Retina (tissue), 1 donor: ENCODE measurements around the gene JUNB.
A peak's percentile ranks its signal among the peaks of the same experiment; 100 is the strongest.
"Not testable (repeated sequence)": the region's sequence is repeated elsewhere in the genome, so short reads cannot be mapped to it uniquely, and the experiment has no call there.

Experiments used
- DNase-seq: peaks from one replicate; pipeline ENCODE4 v3.0.0-alpha.2; 2016

The JUNB gene

GRCh38 chr19:12806242-12807081 lies 15.2 kb downstream of the JUNB start, which contains the start of gene RNASEH2A:
Gene RNASEH2A, plus strand, starts transcription at chr19:12806584. Its CDS starts 90 bp downstream, at chr19:12806674.
- DNase-seq = peak; percentile 95

- no peak for DNase-seq
These were observed 23.8 kb downstream of the JUNB start for GRCh38 chr19:12815088-12815487.

GRCh38 chr19:12817188-12817587 lies 25.9 kb downstream of the JUNB start:
- DNase-seq = not testable (repeated sequence)

- DNase-seq = not testable (repeated sequence)
These were observed 26.5 kb downstream of the JUNB start for GRCh38 chr19:12817810-12818209.

DNA sequence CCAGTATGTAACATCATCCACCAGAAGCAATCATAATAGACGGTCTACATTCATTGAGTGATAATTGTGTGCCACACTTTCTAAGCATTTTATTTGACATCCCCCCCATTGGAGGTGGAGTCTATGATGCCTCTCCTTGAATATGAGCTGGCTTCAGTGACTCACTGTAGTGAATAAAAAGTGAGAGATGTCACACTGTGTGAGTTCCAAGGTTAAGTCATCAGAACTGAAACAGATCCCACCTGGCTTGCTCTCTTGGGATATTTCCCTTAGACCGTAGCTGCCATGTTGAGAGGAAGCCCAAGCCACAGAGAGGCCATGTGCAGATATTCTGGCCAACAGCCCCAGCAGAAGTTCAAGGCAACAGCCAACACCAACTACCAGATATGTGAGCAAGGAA lies 30.5 kb downstream of the JUNB start:
- DNase-seq = no peak

GRCh38 chr19:12825254-12826131 lies 34.2 kb downstream of the JUNB start:
- peak; percentile 71 for DNase-seq

GRCh38 chr19:12828494-12828893 lies 37.2 kb downstream of the JUNB start:
- DNase-seq = peak; percentile 36

GRCh38 chr19:12833418-12833737 lies 42.1 kb downstream of the JUNB start:
- DNase-seq = no peak

DNA sequence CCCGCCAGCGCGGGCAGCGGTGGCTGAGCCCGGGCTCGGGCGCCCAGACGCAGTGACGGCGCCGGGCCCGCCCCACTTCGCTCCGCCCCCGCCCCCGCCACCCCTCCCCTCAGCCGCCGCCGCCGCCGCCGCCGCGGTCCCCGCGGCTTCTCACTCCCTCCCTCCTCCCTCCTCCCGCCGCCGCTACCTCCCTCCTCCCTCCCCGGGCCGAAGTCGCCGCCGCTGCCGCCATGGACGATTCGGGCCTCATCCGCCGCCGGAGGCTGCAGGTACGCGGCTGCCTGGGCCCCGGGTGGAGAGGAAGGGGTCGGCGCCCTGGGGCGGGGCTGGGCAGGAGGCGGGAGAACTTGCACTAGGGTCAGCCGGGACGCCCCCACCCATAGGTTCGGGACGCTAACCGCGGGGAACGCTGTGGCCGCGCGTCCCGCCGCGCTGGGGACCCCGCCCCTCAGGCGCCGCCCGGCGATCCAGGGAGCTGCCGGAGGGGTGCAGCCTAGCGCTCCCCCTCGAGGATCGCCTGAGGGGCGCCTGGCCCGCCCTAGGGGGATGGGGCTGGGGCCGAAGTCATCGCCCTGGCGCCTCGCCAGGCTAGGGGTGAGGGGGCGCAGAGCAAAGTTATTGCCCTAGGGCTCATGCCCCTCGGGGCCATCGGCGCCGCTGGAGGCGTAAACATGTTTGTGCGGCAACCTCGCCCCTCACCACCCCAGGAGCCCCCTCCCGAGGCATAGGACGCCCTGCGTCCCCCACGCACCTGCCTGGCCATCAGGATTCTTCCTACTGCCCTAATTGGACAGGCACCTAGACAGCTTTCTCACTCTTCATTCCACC lies 42.7 kb downstream of the JUNB start:
- peak; percentile 54 for DNase-seq

- peak; percentile 26 for DNase-seq
These were observed 43.3 kb downstream of the JUNB start, which contains the start of gene RTBDN for GRCh38 chr19:12834566-12834943. Gene RTBDN, minus strand, starts transcription at chr19:12834579. Its CDS starts 4,600 bp downstream, at chr19:12829979.

DNA sequence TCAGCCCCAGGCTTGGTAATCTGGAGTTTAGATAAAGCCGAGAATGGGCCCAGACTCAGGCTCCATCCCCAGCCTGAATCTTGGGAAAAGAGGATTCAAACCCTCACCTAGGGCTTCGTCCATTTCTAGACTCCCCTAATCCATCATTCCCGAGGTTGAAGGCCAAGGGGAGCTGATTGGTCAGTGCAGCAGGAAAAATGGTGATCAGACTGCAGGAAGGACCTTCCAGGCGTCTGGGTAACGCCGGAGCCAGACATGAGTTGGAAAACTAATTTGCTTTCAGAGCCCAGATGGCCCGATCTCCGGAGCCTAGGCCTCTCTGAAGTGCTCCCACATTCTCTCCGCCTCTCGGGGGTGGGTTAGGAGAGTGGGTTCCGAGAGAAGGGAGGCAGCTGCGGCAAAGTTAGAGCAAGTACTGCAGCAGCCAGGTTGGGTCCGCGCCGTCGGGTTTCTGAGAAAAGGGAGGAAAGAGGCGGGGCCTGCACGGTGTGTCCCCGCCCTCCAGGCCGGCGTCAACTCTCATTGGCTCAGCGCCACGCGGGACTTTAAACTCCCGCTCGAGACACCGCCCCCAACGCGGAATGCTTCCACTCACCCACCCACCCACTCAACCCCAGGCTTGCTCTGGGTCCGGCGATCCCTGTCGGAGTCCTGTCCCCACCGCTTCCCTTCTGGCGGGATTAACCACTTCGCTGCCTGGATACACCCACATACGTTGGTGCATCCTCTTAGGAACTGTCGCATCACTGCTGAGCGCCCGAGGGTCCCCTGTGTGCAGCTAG lies 43.9 kb downstream of the JUNB start:
- peak; percentile 53 for DNase-seq

DNA sequence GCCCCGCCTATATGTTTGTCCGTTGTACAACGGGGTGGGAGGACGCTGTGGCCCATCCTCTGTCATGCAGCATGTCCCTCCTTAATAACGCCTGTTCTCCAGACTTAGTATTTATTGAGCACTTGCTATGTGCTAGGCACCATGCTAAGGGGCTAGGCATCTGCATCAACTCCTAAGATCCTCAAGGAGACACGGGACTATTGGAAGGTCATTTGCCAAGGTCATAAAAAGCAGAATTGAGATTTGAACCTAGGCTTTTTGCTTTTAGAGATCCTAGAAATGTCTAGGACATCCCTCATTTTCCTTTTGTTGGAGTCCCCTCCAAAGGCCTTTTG lies 45.2 kb downstream of the JUNB start:
- no peak for DNase-seq

DNA sequence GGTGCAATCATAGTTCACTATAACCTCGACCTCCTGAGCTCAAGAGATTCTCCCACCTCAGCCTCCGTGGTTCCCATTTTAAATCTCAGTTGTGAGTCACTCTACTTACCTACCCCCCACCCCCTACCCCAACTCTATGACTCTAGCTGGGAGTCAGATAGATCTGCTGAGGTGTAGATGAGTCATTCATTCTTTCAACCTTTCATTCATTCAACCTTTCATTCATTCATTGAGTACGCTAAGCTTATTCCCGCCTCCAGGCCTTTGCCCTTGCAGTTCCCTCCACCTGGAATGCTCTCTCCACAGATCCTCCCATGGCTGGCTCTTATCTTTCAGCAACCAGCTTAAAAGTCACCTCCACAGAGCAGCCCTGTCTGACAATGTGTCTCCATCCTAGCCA lies 45.9 kb downstream of the JUNB start:
- no peak for DNase-seq

- peak; percentile 71 for DNase-seq
These were observed 47.0 kb downstream of the JUNB start, which contains the start of gene MAST1 for GRCh38 chr19:12838182-12838885. Gene MAST1, plus strand, starts transcription at chr19:12838515. Its CDS starts 58 bp downstream, at chr19:12838573.

GRCh38 chr19:12838886-12839756 lies 47.8 kb downstream of the JUNB start:
- peak; percentile 59 for DNase-seq

GRCh38 chr19:12840091-12841079 lies 49.1 kb downstream of the JUNB start:
- peak; percentile 77 for DNase-seq

DNA sequence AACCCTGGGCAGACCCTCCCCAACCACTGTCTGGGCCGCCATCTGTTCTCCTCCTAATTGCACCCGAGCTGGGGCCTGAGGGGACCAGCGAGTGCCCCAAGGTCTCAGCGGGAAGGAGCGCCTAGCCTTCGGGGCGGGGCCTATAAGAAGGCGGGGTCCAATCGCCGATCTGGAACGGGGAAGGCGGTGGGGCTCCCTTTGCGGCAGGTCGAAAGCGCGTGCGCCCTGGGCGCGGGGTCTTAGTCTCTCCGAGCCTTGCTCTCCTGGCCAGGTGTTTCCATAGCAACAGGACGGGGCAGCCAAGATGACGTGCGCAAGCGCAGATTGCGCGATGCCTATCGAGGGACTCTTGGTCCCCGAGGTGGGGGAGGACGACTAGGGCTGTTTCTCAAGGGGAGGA lies 49.8 kb downstream of the JUNB start:
- peak; percentile 85 for DNase-seq

- DNase-seq = no peak
These were observed 51.2 kb downstream of the JUNB start for GRCh38 chr19:12842511-12842910.
